ENCODE results near the gene CCNY. TPM values are rescaled to one million over a fixed set of nuclear protein-coding genes. Genes with fewer than 3 reads are reported as not detected.
"Not testable (repeated sequence)": the region's sequence is repeated elsewhere in the genome, so short reads cannot be mapped to it uniquely, and the experiment has no call there.

CCNY gene
- total RNA-seq, 1 experiment from 2014 or later = 22.6 TPM

GRCh38 chr10:35503578-35503977 is 167.3 kb downstream of the CCNY start:
- in situ Hi-C loops (cut with HindIII; ENCODE audit: low pct_unique_long_range_greater_than_20kb, low sequenced_read_pairs) = no loop called here
- DNase-seq (ENCODE audit: low read depth, low spot score) = no peak

DNA sequence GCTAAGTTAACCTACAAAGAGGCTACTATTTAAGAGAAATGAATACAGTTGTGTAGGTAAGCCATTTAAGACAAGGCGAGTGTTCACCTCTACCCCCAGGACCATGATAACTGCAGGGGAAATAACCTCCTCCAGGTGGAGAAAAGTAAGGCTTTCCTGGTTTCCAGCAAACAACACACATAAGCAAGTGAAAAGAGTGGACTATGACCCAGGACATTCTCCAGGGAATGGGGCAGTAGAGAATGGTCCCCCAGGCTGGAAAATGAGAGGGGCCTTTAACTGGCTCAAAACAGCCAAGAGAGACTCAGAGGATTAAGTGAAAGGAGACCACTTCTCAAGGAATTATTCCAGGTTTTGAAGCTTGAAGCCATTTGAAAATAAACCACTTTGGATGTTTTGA is 167.8 kb downstream of the CCNY start:
- in situ Hi-C loops (cut with HindIII; ENCODE audit: low pct_unique_long_range_greater_than_20kb, low sequenced_read_pairs) = no loop called here

GRCh38 chr10:35505241-35505873 is 169.0 kb downstream of the CCNY start:
- DNase-seq (ENCODE audit: low read depth, low spot score) = no peak
- in situ Hi-C loops (cut with HindIII; ENCODE audit: low pct_unique_long_range_greater_than_20kb, low sequenced_read_pairs) = no loop called here

More for the DNA sequence above, 167.8 kb downstream of the CCNY start:
- no peak for DNase-seq (ENCODE audit: low read depth, low spot score)

GRCh38 chr10:35506741-35507140 is 170.4 kb downstream of the CCNY start:
- DNase-seq (ENCODE audit: low read depth, low spot score) = no peak
- in situ Hi-C loops (cut with HindIII; ENCODE audit: low pct_unique_long_range_greater_than_20kb, low sequenced_read_pairs) = no loop called here

GRCh38 chr10:35507519-35508109 is 171.3 kb downstream of the CCNY start:
- DNase-seq (ENCODE audit: low read depth, low spot score) = no peak
- in situ Hi-C loops (cut with HindIII; ENCODE audit: low pct_unique_long_range_greater_than_20kb, low sequenced_read_pairs) = no loop called here

DNA sequence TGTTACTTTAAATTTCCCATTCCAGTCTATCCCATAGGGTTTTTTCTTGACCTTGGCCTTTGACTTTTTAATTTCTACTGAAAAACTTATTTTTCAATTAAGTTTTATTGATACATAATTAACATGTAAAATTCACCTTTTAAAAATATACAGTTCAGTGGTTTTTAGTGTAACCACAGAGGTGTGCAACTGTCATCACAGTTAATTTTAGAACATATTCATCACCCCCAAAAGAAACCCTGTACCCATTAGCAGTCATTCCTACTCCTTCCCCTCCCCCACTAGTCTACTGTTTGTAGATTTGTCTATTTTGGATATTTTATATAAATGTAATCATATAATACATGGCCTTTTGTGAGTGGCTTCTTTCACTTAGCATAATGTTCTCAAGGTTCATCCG is 172.3 kb downstream of the CCNY start:
- DNase-seq (ENCODE audit: low read depth, low spot score) = no peak
- in situ Hi-C loops (cut with HindIII; ENCODE audit: low pct_unique_long_range_greater_than_20kb, low sequenced_read_pairs) = no loop called here

DNA sequence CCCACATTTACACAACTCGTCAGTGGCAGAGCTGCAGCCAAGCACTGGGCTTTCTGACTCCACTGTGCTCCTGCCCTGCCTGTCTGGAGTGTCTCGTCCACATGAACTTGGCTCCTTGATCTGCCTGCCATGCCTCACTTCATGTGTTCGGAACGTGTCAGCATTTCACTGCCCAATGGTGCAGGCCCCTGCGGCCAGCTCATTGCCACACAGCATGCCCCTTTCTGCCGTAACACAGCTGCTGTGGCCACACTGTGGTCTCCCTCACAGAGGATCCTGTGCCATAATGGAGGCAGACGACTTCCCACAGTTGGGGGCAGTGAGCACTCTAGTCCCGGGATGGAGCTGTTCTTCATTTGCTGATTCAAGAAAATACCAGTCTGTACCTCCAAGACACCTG is 174.6 kb downstream of the CCNY start:
- DNase-seq (ENCODE audit: low read depth, low spot score) = no peak
- in situ Hi-C loops (cut with HindIII; ENCODE audit: low pct_unique_long_range_greater_than_20kb, low sequenced_read_pairs) = no loop called here

GRCh38 chr10:35511647-35512046 is 175.3 kb downstream of the CCNY start:
- in situ Hi-C loops (cut with HindIII; ENCODE audit: low pct_unique_long_range_greater_than_20kb, low sequenced_read_pairs) = no loop called here
- DNase-seq (ENCODE audit: low read depth, low spot score) = no peak

DNA sequence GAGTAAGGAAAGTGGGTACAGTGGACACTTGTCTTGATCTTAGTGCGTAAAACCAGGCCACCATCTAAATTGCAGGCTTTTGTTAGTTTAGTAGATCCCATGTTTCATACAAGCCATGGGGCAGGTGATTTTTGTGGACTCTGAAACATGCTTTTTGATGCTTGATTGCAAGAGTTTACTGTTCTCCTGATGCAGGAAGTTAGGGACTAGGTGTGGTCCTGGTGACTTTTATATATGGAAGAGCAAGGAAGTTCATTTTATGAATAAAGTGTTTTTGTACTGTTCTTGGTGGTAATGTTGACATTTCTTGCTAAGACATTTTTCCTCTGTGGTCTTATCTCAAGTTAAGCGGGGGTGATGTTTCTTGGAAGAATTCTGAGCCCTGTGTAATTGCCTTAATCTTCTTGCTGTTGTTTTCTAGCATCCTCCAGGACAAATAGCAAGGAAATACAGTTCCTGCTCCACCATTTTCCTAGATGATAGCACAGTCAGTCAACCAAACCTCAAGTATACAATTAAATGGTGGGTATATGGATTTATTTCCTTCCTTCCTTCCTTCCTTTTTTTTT is 179.9 kb downstream of the CCNY start:
- no peak for DNase-seq (ENCODE audit: low read depth, low spot score)
- in situ Hi-C loops (cut with HindIII; ENCODE audit: low pct_unique_long_range_greater_than_20kb, low sequenced_read_pairs) = no loop called here

- in situ Hi-C loops (cut with HindIII; ENCODE audit: low pct_unique_long_range_greater_than_20kb, low sequenced_read_pairs) = no loop called here
- DNase-seq (ENCODE audit: low read depth, low spot score) = no peak
Measured at GRCh38 chr10:35517431-35518181, 181.3 kb downstream of the CCNY start.

GRCh38 chr10:35518187-35518586 is 181.9 kb downstream of the CCNY start:
- in situ Hi-C loops (cut with HindIII; ENCODE audit: low pct_unique_long_range_greater_than_20kb, low sequenced_read_pairs); DNase-seq (ENCODE audit: low read depth, low spot score): not testable (repeated sequence)

DNA sequence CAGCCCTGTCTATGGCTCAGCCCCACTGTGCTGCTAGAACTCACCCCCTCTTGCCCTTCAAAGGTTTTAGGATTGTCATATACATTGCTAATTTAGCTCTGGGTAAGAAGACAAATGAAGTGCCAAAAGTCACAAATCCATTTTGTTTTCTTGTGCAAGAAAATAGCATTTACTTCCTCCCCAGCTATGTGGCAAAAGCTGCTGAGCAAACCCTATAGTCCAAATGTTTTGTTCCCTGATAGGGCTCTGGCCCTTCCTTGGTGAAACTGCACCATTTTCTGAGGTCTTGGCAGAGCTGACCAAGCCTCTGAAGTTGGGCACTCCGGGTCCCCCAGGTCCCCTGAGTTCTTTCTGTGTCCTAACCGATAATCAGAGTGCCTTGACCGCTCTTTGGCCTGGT is 184.7 kb downstream of the CCNY start:
- in situ Hi-C loops (cut with HindIII; ENCODE audit: low pct_unique_long_range_greater_than_20kb, low sequenced_read_pairs) = no loop called here
- DNase-seq (ENCODE audit: low read depth, low spot score) = no peak

GRCh38 chr10:35523670-35524225 is 187.4 kb downstream of the CCNY start:
- DNase-seq (ENCODE audit: low read depth, low spot score) = no peak
- in situ Hi-C loops (cut with HindIII; ENCODE audit: low pct_unique_long_range_greater_than_20kb, low sequenced_read_pairs) = no loop called here

- no peak for DNase-seq (ENCODE audit: low read depth, low spot score)
- in situ Hi-C loops (cut with HindIII; ENCODE audit: low pct_unique_long_range_greater_than_20kb, low sequenced_read_pairs) = no loop called here
Measured at GRCh38 chr10:35526746-35527145, 190.4 kb downstream of the CCNY start.

DNA sequence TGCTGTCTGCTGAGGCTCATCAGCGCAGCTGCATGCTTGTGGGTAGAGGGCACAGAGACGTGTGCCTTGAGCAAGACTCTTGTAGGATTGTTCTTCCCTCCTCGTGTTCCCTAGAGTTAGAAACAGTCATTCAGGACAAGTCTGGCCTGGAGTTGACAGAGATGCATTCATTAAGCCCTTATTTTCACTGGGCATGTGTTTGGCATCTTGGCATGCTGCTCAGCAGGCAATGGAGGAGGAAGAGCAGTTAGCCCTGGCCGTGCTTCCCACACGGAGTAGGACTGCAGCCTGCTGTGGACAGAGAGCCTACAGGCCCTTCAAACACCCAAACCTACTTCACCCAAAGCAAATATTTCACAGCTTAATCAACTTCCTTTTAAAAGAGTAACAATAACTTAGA is 195.8 kb downstream of the CCNY start:
- no peak for DNase-seq (ENCODE audit: low read depth, low spot score)
- in situ Hi-C loops (cut with HindIII; ENCODE audit: low pct_unique_long_range_greater_than_20kb, low sequenced_read_pairs) = no loop called here

- in situ Hi-C loops (cut with HindIII; ENCODE audit: low pct_unique_long_range_greater_than_20kb, low sequenced_read_pairs) = no loop called here
- no peak for DNase-seq (ENCODE audit: low read depth, low spot score)
Measured at GRCh38 chr10:35533565-35533964, 197.3 kb downstream of the CCNY start.

DNA sequence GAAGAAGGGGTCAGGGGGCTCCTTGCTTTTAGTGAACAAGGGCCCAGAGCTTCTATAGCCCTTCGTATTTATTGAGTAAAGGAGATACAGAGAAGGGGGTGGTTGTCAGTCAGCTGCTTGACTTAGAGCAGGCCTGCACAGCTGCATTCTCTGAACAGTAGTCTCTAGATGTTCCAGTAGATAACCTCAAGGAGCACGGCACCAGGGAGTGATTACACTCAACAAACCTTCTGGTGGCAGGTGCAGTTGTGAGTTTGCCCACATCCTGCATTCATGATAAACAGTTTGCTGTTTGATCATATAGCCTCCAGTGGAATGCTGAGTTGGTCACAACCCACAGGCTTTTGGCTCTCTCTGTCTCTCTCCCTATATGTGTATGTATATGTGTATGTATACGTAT is 198.8 kb downstream of the CCNY start:
- no peak for DNase-seq (ENCODE audit: low read depth, low spot score)
- in situ Hi-C loops (cut with HindIII; ENCODE audit: low pct_unique_long_range_greater_than_20kb, low sequenced_read_pairs) = no loop called here

DNA sequence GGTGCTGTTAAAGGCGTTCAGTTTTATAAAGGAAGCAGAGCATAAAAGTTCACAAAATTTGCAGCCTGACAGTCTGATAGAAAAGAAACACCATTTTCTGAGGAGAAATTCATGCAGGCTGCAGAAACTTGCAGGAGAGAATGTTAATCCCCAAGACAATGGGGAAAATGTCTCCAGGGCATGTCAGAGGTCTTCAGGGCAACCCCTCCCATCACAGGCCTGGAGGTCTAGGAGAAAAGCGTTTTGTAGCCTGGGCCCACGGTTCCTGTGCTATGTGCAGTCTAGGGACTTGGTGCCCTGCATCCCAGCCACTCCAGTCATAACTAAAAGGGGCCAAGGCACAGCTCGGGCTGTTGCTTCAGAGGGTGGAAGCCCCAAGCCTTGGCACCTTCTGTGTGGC is 200.5 kb downstream of the CCNY start:
- no peak for DNase-seq (ENCODE audit: low read depth, low spot score)
- in situ Hi-C loops (cut with HindIII; ENCODE audit: low pct_unique_long_range_greater_than_20kb, low sequenced_read_pairs) = no loop called here
